ENCODE results near the gene MCF2L2.

The MCF2L2 gene

DNA sequence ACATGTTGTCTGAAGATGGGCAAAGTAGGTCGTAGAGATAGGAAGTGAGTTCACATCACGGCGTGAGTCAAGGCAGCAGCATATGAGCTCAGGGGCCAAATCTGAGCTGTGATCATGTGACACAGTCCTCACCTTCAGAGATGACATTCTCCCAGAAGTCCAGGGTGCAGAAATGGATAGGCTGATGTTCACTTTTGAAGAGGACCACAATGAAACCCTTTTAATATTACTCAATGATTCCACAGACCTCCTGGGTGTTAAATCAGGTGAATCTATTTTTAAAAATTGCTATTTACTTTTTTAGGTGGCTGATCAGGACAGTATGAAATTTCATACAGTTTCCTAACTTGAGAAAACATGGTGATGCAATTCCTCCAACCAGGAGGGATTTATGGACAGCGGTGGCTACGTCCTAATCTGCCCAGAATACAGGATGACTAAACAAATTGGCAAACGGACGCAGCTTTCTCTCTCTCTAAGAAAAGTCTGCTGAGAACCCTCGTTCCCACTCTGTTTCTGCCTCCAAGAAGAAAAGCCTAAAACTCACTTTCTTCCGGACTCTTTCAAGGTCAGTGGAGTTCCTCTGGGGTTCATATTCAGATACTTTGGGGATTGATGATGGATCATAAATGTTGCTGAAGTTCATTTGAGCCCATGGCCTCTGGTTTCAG, 141.0 kb downstream of the MCF2L2 start:
- Histone ChIP-seq H3K27ac (ENCODE audit: low read depth in 2 of 2, low read length in 2 of 2) (no peak overlapping the region), H3K27me3 (ENCODE audit: control insufficient read depth in 2 of 2, insufficient read depth in 2 of 2, low read length in 2 of 2) (no peaks in the 10 kb centered on the region), H3K9me3 (ENCODE audit: control insufficient read depth in 2 of 2, low read length in 2 of 2) (no peaks in the 10 kb centered on the region), H3K4me1 (ENCODE audit: control insufficient read depth in 2 of 2, insufficient read depth in 2 of 2, low read length in 2 of 2) (peaks cover 10 to 12% of the 10 kb centered on the region in 2 donors), H3K9ac (ENCODE audit: low read depth in 1 of 2, low read length in 2 of 2) (no peak overlapping the region), H3K36me3 (ENCODE audit: control insufficient read depth in 2 of 2, insufficient read depth in 2 of 2, low read length in 2 of 2) (no peaks in the 10 kb centered on the region), H3K4me3 (ENCODE audit: low read length in 2 of 2) (no peak overlapping the region)

DNA sequence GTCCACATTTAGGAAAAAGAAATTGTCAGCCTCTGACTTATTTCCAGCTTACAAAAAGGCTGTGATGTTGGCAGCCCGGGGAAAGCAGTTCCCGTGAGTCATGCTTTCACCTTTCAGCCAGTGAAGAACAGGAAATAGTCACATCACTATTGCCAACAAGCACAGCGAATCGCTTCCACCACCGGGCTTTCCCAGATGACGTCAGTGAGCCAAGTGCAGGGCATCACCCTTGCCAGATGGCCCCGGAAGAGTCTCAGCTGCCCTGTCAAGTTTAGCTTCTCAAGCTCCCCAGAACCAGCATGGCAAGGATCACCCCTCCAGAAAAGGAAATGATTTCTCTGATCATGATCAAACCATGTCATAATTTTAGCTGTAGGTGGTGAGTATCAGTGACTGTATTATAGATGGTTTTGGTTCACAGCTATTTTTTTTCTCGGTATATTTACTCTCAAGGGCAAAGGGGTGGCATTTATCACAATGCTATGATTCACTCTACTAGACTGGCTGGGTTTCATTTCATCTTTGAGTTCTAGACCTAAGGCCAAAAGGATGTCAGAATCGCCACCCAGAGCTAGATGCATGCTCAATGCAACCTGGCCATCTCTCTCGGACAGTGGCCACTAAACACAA, 142.5 kb downstream of the MCF2L2 start:
- H3K9ac ChIP-seq (ENCODE audit: low read depth in 1 of 2, low read length in 2 of 2): peak overlapping the region; percentile 17 to 45
- no peaks in the 10 kb centered on the region for H3K27me3 ChIP-seq (ENCODE audit: control insufficient read depth in 2 of 2, insufficient read depth in 2 of 2, low read length in 2 of 2)
- H3K36me3 ChIP-seq (ENCODE audit: control insufficient read depth in 2 of 2, insufficient read depth in 2 of 2, low read length in 2 of 2): no peaks in the 10 kb centered on the region
- peak overlapping the region; percentile 53 to 75 for H3K27ac ChIP-seq (ENCODE audit: low read depth in 2 of 2, low read length in 2 of 2)
- H3K4me3 ChIP-seq (ENCODE audit: low read length in 2 of 2): peak overlapping the region in 1 of 2 donors; percentile 50
- no peaks in the 10 kb centered on the region for H3K9me3 ChIP-seq (ENCODE audit: control insufficient read depth in 2 of 2, low read length in 2 of 2)
- H3K4me1 ChIP-seq (ENCODE audit: control insufficient read depth in 2 of 2, insufficient read depth in 2 of 2, low read length in 2 of 2): peaks cover 7 to 10% of the 10 kb centered on the region in 2 donors

DNA sequence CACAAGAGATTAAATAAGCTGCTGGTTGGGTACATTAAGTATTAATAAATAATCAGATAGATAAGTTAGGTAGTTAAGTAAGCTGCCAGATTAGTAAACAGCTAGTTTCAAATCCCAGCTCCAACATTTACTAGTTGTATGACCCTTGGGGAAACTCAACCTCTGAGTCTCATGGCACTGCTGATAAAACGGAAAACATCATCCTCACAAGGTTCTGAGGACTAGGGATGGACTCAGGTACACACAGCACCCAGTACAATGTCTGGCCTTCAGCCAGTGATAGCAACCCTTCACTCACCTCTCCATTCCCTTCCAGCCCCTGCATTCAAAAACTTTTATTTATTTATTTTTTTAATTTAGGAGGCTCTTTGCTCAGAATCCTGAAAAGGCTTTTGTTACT, 143.1 kb downstream of the MCF2L2 start:
- H3K4me3 ChIP-seq (ENCODE audit: low read length in 2 of 2): peak overlapping the region in 1 of 2 donors; percentile 20
- H3K9ac ChIP-seq (ENCODE audit: low read depth in 1 of 2, low read length in 2 of 2): peak overlapping the region; percentile 17 to 45
- peak overlapping the region; percentile 53 to 75 for H3K27ac ChIP-seq (ENCODE audit: low read depth in 2 of 2, low read length in 2 of 2)
- no peaks in the 10 kb centered on the region for H3K36me3 ChIP-seq (ENCODE audit: control insufficient read depth in 2 of 2, insufficient read depth in 2 of 2, low read length in 2 of 2)
- no peaks in the 10 kb centered on the region for H3K27me3 ChIP-seq (ENCODE audit: control insufficient read depth in 2 of 2, insufficient read depth in 2 of 2, low read length in 2 of 2)
- H3K4me1 ChIP-seq (ENCODE audit: control insufficient read depth in 2 of 2, insufficient read depth in 2 of 2, low read length in 2 of 2): peaks cover 7 to 10% of the 10 kb centered on the region in 2 donors
- H3K9me3 ChIP-seq (ENCODE audit: control insufficient read depth in 2 of 2, low read length in 2 of 2): no peaks in the 10 kb centered on the region

DNA sequence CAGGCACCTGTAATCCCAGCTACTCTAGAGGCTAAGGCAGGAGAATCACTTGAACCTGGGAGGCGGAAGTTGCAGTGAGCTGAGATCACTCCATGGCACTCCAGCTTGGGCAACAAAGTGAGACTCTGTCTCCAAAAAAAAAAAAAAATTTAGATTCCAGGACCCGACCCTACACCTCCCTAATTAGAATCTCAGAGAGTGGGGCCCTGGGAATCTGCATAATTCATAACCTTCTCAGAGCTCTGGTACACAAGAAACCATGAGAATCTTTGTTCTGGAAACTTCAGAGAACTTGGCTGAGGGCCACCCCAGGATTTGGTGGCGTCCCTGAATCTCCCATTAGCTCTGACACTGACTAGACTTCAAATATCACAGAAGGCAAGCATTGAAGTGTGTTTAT, 143.8 kb downstream of the MCF2L2 start:
- H3K36me3 ChIP-seq (ENCODE audit: control insufficient read depth in 2 of 2, insufficient read depth in 2 of 2, low read length in 2 of 2): no peaks in the 10 kb centered on the region
- H3K9ac ChIP-seq (ENCODE audit: low read depth in 1 of 2, low read length in 2 of 2): no peak overlapping the region
- H3K9me3 ChIP-seq (ENCODE audit: control insufficient read depth in 2 of 2, low read length in 2 of 2): no peaks in the 10 kb centered on the region
- H3K4me1 ChIP-seq (ENCODE audit: control insufficient read depth in 2 of 2, insufficient read depth in 2 of 2, low read length in 2 of 2): peaks cover 7 to 10% of the 10 kb centered on the region in 2 donors
- H3K27ac ChIP-seq (ENCODE audit: low read depth in 2 of 2, low read length in 2 of 2): no peak overlapping the region
- no peaks in the 10 kb centered on the region for H3K27me3 ChIP-seq (ENCODE audit: control insufficient read depth in 2 of 2, insufficient read depth in 2 of 2, low read length in 2 of 2)
- H3K4me3 ChIP-seq (ENCODE audit: low read length in 2 of 2): no peak overlapping the region

DNA sequence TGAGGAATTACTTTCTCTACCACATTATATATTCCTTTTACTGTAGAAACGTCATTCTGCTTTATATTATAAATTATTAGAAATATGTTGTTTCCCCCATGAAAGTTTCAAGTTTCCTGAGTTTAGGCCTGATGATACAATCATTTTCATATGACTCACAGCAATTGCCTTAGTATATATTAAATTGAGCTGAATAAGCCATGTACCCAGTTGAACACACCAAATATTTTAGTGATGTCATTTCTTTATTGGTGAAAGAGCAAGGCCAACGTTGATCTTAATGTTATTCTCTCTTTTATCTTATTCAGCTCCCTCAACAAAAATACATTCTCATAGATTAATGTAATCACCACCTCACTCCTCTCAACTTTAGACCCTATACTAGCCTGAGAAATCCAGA, 144.5 kb downstream of the MCF2L2 start:
- Histone ChIP-seq H3K36me3 (ENCODE audit: control insufficient read depth in 2 of 2, insufficient read depth in 2 of 2, low read length in 2 of 2) (no peaks in the 10 kb centered on the region), H3K9me3 (ENCODE audit: control insufficient read depth in 2 of 2, low read length in 2 of 2) (no peaks in the 10 kb centered on the region), H3K27me3 (ENCODE audit: control insufficient read depth in 2 of 2, insufficient read depth in 2 of 2, low read length in 2 of 2) (no peaks in the 10 kb centered on the region), H3K27ac (ENCODE audit: low read depth in 2 of 2, low read length in 2 of 2) (no peak overlapping the region), H3K4me1 (ENCODE audit: control insufficient read depth in 2 of 2, insufficient read depth in 2 of 2, low read length in 2 of 2) (peaks cover 7 to 10% of the 10 kb centered on the region in 2 donors), H3K9ac (ENCODE audit: low read depth in 1 of 2, low read length in 2 of 2) (no peak overlapping the region), H3K4me3 (ENCODE audit: low read length in 2 of 2) (no peak overlapping the region)

DNA sequence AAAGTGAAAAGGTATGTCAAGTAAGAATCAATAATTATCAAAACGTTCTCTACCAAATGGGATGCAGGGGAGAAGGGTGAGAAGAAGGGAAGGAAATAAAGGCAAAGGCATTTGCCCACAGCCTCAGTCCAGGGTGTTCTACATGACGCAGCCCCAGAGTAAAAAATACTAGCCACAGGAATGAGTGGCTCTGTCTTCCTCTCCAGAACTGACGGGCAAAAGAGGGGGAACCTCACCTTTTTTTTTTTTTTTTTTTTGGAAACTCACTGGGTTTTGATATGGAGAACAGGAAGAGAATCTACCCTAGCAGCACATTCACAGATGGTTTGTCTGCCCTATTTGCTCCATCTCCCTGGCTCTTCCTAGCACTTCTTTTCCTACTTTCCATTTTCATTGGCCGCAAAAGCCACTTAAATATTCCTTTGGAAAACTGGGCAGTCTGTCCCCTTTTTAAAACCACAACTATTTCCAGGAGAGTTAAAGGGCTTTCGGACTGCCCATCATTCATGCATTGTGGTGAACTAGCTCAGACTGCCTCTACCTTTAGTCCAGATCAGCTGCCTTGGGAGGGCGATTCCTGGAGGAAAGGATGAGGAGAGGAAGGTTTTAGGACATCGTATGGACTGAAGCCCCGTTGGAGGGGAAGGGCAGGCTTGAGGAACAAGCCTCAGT, 147.2 kb downstream of the MCF2L2 start:
- Histone ChIP-seq H3K9ac (ENCODE audit: low read depth in 1 of 2, low read length in 2 of 2) (no peak overlapping the region), H3K27me3 (ENCODE audit: control insufficient read depth in 2 of 2, insufficient read depth in 2 of 2, low read length in 2 of 2) (no peaks in the 10 kb centered on the region), H3K9me3 (ENCODE audit: control insufficient read depth in 2 of 2, low read length in 2 of 2) (no peaks in the 10 kb centered on the region), H3K27ac (ENCODE audit: low read depth in 2 of 2, low read length in 2 of 2) (no peak overlapping the region), H3K4me3 (ENCODE audit: low read length in 2 of 2) (no peak overlapping the region), H3K4me1 (ENCODE audit: control insufficient read depth in 2 of 2, insufficient read depth in 2 of 2, low read length in 2 of 2) (peaks cover 7 to 9% of the 10 kb centered on the region in 2 donors), H3K36me3 (ENCODE audit: control insufficient read depth in 2 of 2, insufficient read depth in 2 of 2, low read length in 2 of 2) (no peaks in the 10 kb centered on the region)

DNA sequence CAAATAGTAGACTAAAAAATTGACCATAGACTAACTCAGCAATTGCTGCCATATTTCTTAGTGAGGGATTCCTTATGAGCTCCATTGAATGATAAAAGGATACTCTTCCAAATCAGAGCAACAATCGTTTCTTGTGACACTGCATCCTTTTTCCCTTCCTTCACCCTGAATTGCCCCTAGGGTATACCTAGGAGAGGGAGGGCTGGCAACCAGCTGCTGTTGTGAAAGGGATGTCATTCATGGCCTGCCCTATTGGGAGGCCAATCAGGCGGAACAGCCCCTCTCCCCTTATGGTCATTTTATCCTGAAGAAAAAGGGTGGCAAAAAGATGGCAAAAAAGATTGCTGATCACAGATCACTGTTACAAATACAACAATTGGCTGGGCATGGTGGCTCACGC, 149.0 kb downstream of the MCF2L2 start:
- Histone ChIP-seq H3K4me3 (ENCODE audit: low read length in 2 of 2) (no peak overlapping the region), H3K9ac (ENCODE audit: low read depth in 1 of 2, low read length in 2 of 2) (no peak overlapping the region), H3K36me3 (ENCODE audit: control insufficient read depth in 2 of 2, insufficient read depth in 2 of 2, low read length in 2 of 2) (no peaks in the 10 kb centered on the region), H3K9me3 (ENCODE audit: control insufficient read depth in 2 of 2, low read length in 2 of 2) (no peaks in the 10 kb centered on the region), H3K4me1 (ENCODE audit: control insufficient read depth in 2 of 2, insufficient read depth in 2 of 2, low read length in 2 of 2) (peaks cover 6 to 12% of the 10 kb centered on the region in 2 donors), H3K27ac (ENCODE audit: low read depth in 2 of 2, low read length in 2 of 2) (no peak overlapping the region), H3K27me3 (ENCODE audit: control insufficient read depth in 2 of 2, insufficient read depth in 2 of 2, low read length in 2 of 2) (no peaks in the 10 kb centered on the region)

DNA sequence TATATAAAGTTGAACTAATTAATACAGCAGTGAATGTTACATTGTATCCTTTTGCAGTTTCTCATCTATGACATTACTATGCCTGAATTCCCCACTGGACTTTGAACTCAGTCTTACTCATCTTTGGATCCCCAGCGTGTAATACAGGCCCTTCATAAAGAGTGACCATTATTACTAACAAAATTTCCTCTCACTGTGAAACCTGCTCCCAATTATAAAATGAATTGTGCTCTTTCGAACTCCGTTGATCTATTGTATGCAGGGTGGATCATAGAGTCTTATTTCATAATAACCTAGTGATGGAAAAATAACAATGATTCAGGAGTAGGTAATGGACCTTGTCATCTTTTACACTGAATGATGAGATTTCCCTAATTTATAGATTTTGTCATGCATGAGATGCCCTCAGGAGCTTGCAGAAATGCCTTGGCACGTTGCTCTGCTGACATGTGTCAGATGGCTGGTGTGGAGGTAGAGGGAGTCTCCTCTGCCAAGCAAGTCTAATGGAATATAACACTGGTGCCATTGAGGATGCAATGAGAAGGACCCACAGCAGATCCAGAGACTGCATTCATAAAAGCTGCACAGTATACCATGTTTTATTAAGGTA, 149.8 kb downstream of the MCF2L2 start:
- Histone ChIP-seq H3K4me3 (ENCODE audit: low read length in 2 of 2) (no peak overlapping the region), H3K4me1 (ENCODE audit: control insufficient read depth in 2 of 2, insufficient read depth in 2 of 2, low read length in 2 of 2) (peaks cover 6 to 12% of the 10 kb centered on the region in 2 donors), H3K9ac (ENCODE audit: low read depth in 1 of 2, low read length in 2 of 2) (no peak overlapping the region), H3K27ac (ENCODE audit: low read depth in 2 of 2, low read length in 2 of 2) (no peak overlapping the region), H3K9me3 (ENCODE audit: control insufficient read depth in 2 of 2, low read length in 2 of 2) (no peaks in the 10 kb centered on the region), H3K36me3 (ENCODE audit: control insufficient read depth in 2 of 2, insufficient read depth in 2 of 2, low read length in 2 of 2) (no peaks in the 10 kb centered on the region), H3K27me3 (ENCODE audit: control insufficient read depth in 2 of 2, insufficient read depth in 2 of 2, low read length in 2 of 2) (no peaks in the 10 kb centered on the region)

DNA sequence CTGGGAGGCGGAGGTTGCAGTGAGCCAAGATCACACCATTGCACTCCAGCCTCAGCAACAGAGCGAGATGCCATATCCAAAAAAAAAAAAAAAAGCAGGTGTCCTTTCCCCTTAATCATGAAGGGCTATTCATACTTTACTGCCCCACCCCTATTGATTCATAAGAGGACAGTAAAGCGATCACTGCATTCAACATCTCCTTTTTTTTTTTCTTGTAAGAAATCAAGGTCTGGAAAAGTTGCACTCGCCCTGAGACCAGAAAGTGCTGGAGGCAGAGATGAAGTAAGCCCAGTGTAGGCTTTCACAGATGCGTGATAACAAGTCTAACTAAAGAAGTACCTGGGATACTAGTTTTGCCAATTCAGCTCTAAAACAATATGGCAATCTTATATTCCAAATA, 151.2 kb downstream of the MCF2L2 start:
- H3K4me1 ChIP-seq (ENCODE audit: control insufficient read depth in 2 of 2, insufficient read depth in 2 of 2, low read length in 2 of 2): peaks cover 6 to 12% of the 10 kb centered on the region in 2 donors
- H3K27me3 ChIP-seq (ENCODE audit: control insufficient read depth in 2 of 2, insufficient read depth in 2 of 2, low read length in 2 of 2): no peaks in the 10 kb centered on the region
- no peaks in the 10 kb centered on the region for H3K9me3 ChIP-seq (ENCODE audit: control insufficient read depth in 2 of 2, low read length in 2 of 2)
- no peak overlapping the region for H3K4me3 ChIP-seq (ENCODE audit: low read length in 2 of 2)
- H3K9ac ChIP-seq (ENCODE audit: low read depth in 1 of 2, low read length in 2 of 2): no peak overlapping the region
- no peak overlapping the region for H3K27ac ChIP-seq (ENCODE audit: low read depth in 2 of 2, low read length in 2 of 2)
- no peaks in the 10 kb centered on the region for H3K36me3 ChIP-seq (ENCODE audit: control insufficient read depth in 2 of 2, insufficient read depth in 2 of 2, low read length in 2 of 2)

DNA sequence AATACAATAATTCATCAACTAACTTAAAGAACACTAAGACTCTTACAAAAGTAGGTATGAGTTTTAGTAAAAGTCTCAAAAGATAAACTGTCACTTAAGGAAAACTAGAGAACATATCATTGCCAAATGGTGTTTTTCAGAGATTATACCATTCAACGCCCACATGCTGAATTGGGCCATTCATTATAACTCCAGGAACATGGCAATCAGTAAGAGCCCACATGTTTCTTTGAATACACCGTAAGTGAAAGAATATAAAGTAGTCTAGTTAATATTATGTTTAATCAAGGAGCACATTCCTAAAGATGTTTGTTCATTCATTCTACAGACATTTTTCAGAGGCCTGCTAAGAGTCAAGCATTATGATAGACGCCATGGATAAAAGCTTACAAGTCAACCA, 152.5 kb downstream of the MCF2L2 start:
- Histone ChIP-seq H3K4me1 (ENCODE audit: control insufficient read depth in 2 of 2, insufficient read depth in 2 of 2, low read length in 2 of 2) (peaks cover 6 to 12% of the 10 kb centered on the region in 2 donors), H3K9ac (ENCODE audit: low read depth in 1 of 2, low read length in 2 of 2) (no peak overlapping the region), H3K27me3 (ENCODE audit: control insufficient read depth in 2 of 2, insufficient read depth in 2 of 2, low read length in 2 of 2) (no peaks in the 10 kb centered on the region), H3K9me3 (ENCODE audit: control insufficient read depth in 2 of 2, low read length in 2 of 2) (no peaks in the 10 kb centered on the region), H3K4me3 (ENCODE audit: low read length in 2 of 2) (no peak overlapping the region), H3K27ac (ENCODE audit: low read depth in 2 of 2, low read length in 2 of 2) (peak overlapping the region in 1 of 2 donors; percentile 20), H3K36me3 (ENCODE audit: control insufficient read depth in 2 of 2, insufficient read depth in 2 of 2, low read length in 2 of 2) (no peaks in the 10 kb centered on the region)

Measured in mucosa of rectum (tissue), 2 donors.